Measurements from ENCODE around the gene LDB3. TPM values are rescaled to one million over a fixed set of nuclear protein-coding genes. Genes with fewer than 3 reads are reported as not detected.

LDB3 gene
- total and polyA plus RNA-seq, 9 of the 15 experiments (the other 6 are each of a cell fraction or from before 2014, with no cell fraction given) = 0.03 TPM; not detected in 8

- TF ChIP-seq MYC (IDR thresholded peaks at IDR 0.05; ENCODE audit: low read depth, low read length) = no peak; the same call in none of the 2 replicates
- no peak for TF ChIP-seq MYC (CRISPR knock-in tag; IDR thresholded peaks at IDR 0.05; ENCODE audit: borderline replicate concordance, low read depth)
- no peak for TF ChIP-seq BRD4 (IDR thresholded peaks at IDR 0.05)
- TF ChIP-seq ZNF431 (CRISPR knock-in tag; IDR thresholded peaks at IDR 0.05) = peak; percentile 55; the same call in 1 of the 2 replicates
- no peak for TF ChIP-seq SNIP1 (IDR thresholded peaks at IDR 0.05; ENCODE audit: low read depth)
- TF ChIP-seq MITF (IDR thresholded peaks at IDR 0.05) = 0 out of 2 replicates have a peak, but pooled peaks have one; percentile 18
- peak; percentile 78 for TF ChIP-seq POLR2A (conservative IDR thresholded peaks at IDR 0.05)
- no peak for TF ChIP-seq ZNF830 (CRISPR knock-in tag; IDR thresholded peaks at IDR 0.05)
- TF ChIP-seq ARID3B (CRISPR knock-in tag; IDR thresholded peaks at IDR 0.05; ENCODE audit: borderline replicate concordance) = no peak
- TF ChIP-seq PHF8 (IDR thresholded peaks at IDR 0.05; ENCODE audit: borderline replicate concordance, low read length) = peak; percentile 54
- no peak for TF ChIP-seq NR2C1 (IDR thresholded peaks at IDR 0.05)
- peak; percentile 47; the same call in 1 of the 2 replicates for TF ChIP-seq NR2C1 (tag; IDR thresholded peaks at IDR 0.05)
- no peak for TF ChIP-seq MAFK (IDR thresholded peaks at IDR 0.05; ENCODE audit: low read length)
- TF ChIP-seq DNMT1 (IDR thresholded peaks at IDR 0.05) = no peak
- peak in 1 of 2 experiments; percentile 75 for TF ChIP-seq E2F6 (IDR thresholded peaks at IDR 0.05; ENCODE audit: borderline replicate concordance in 1 of 2, extremely low read depth in 1 of 2, insufficient read depth in 1 of 2, insufficient read length in 1 of 2, low read depth in 1 of 2, low read length in 1 of 2, poor library complexity in 1 of 2, severe bottlenecking in 1 of 2)
- no peak for TF ChIP-seq DDX20 (tag; IDR thresholded peaks at IDR 0.05; ENCODE audit: low read depth)
- no peak for TF ChIP-seq STAT5B (CRISPR knock-in tag; IDR thresholded peaks at IDR 0.05)
- TF ChIP-seq ZBTB5 (IDR thresholded peaks at IDR 0.05) = no peak
- TF ChIP-seq EWSR1 (IDR thresholded peaks at IDR 0.05; ENCODE audit: borderline replicate concordance, low read depth, partially characterized antibody) = no peak
- no peak for TF ChIP-seq U2AF2 (optimal IDR thresholded peaks at IDR 0.05; ENCODE audit: low read depth, low read length)
- TF ChIP-seq PTBP1 (IDR thresholded peaks at IDR 0.05; ENCODE audit: low read depth, low read length) = no peak
- TF ChIP-seq HNRNPL (IDR thresholded peaks at IDR 0.05; ENCODE audit: low read depth, low read length) = 0 out of 2 replicates have a peak, but pooled peaks have one; percentile 12
These were observed 87.6 kb downstream of the LDB3 start (continued) for GRCh38 chr10:86755740-86756510.
